K562 (cell line): ENCODE measurements around the gene OR10G7. TPM values are rescaled to one million over a fixed set of nuclear protein-coding genes. Genes with fewer than 3 reads are reported as not detected.

Experiments used
- ATAC-seq: fragments of 200-7000 bp; cut with Tn5 transposase; 3 replicates; pipeline ENCODE4 v1.9.1; 2020; ENCODE audit warnings: moderate library complexity
- BruUV-seq: library from RNA; stranded (reverse); fragments of 400-500 nt; replicated peaks from 2 replicates; lab custom pipeline; 2021; lab: Mats Ljungman, UMichigan
- CTCF ChIA-PET: fragments of 300-600 bp; formaldehyde crosslinking; extraction: SDS; loops from one replicate; lab custom pipeline; 2021; ENCODE audit warnings: low intra/inter-chr PET ratio; lab: Yijun Ruan, JAX
- POLR2A ChIA-PET: fragments of 300-600, 350-650 bp; sonication (Branson Sonifier 250); formaldehyde crosslinking; extraction: SDS; loops from one replicate; lab custom pipeline; 2021; ENCODE audit warnings: antibody characterized with exemption, inconsistent platforms; lab: Yijun Ruan, JAX
- DNase-seq, 4 experiments: peaks; one replicate each; pipeline versions ENCODE4 v3.0.0 to v3.0.0-alpha.2; 2011 to 2018; ENCODE audit warnings: low spot score in 3 of 4, mixed read lengths in 3 of 4; ENCODE audit errors: extremely low read depth in 1 of 4
- FAIRE-seq: peaks from 2 replicates; lab custom pipeline; 2011; peaks lifted over from hg19 to GRCh38; lab: Jason Lieb, UNC
- H2AFZ ChIP-seq: 2 replicates; pipeline ENCODE4 v1.6.0; 2011; ENCODE audit warnings: low read depth, low read length, control low read depth, inconsistent platforms
- H3K27ac ChIP-seq: fragments of 200-600 bp; 3 replicates; pipeline ENCODE4 v1.8.0; 2011; ENCODE audit warnings: low read depth, mild to moderate bottlenecking, control low read depth, inconsistent platforms, low read length, moderate library complexity, mixed read lengths; ENCODE audit errors: extremely low read depth
- H3K27me3 ChIP-seq, 2 experiments: fragments of 300-600 bp in 1 of 2; 2 replicates in 1 of 2; 3 replicates in 1 of 2; pipeline versions ENCODE4 v1.6.0 to v1.8.0; 2011; ENCODE audit warnings: inconsistent platforms in 2 of 2, low read length in 2 of 2, mild to moderate bottlenecking in 1 of 2, mixed read lengths in 1 of 2, moderate library complexity in 1 of 2; ENCODE audit not compliant: control insufficient read depth in 2 of 2, insufficient read depth in 2 of 2
- H3K36me3 ChIP-seq: fragments of 300-600 bp; 3 replicates; pipeline ENCODE4 v1.8.0; 2011; ENCODE audit warnings: mild to moderate bottlenecking, low read length, inconsistent platforms; ENCODE audit not compliant: control insufficient read depth, insufficient read depth
- H3K4me1 ChIP-seq, 2 experiments: fragments of 200-600 bp in 1 of 2; replicated peaks in 1 of 2; 2 replicates in 1 of 2; 3 replicates in 1 of 2; pipeline versions ENCODE4 v1.5.1 to v1.8.0; 2011; ENCODE audit warnings: inconsistent platforms in 2 of 2, low read length in 2 of 2, mild to moderate bottlenecking in 1 of 2, mixed read lengths in 1 of 2, moderate library complexity in 1 of 2; ENCODE audit not compliant: control insufficient read depth in 2 of 2, insufficient read depth in 2 of 2
- H3K4me2 ChIP-seq: 2 replicates; pipeline ENCODE4 v1.6.1; 2011; ENCODE audit warnings: low read length, control low read depth, inconsistent platforms, mixed read lengths; ENCODE audit not compliant: insufficient read depth
- H3K4me3 ChIP-seq: fragments of 200-600 bp; sonication (generic), shearing (Covaris generic); 2 replicates; pipeline ENCODE4 v1.5.1; 2016; ENCODE audit warnings: control low read depth, inconsistent platforms
- H3K79me2 ChIP-seq: fragments of 200-600 bp; 3 replicates; pipeline ENCODE4 v1.8.0; 2011; ENCODE audit warnings: low read length, inconsistent platforms; ENCODE audit not compliant: control insufficient read depth, insufficient read depth
- H3K9ac ChIP-seq, 2 experiments: 2 replicates each; pipeline versions ENCODE4 v1.6.0 to v1.6.1; 2011; ENCODE audit warnings: low read depth in 2 of 2, low read length in 2 of 2, control low read depth in 1 of 2, inconsistent platforms in 1 of 2, mild to moderate bottlenecking in 1 of 2, mixed read lengths in 1 of 2; ENCODE audit not compliant: insufficient read depth in 1 of 2
- H3K9me1 ChIP-seq: one replicate; pipeline ENCODE4 v1.6.0; 2011; ENCODE audit warnings: inconsistent platforms, mild to moderate bottlenecking, low read length, moderate library complexity; ENCODE audit not compliant: control insufficient read depth, insufficient read depth
- H3K9me3 ChIP-seq: replicated peaks from 2 replicates; pipeline ENCODE4 v1.5.1; 2011; ENCODE audit warnings: low read depth, low read length, inconsistent platforms; ENCODE audit not compliant: control insufficient read depth, insufficient read depth
- H4K20me1 ChIP-seq: replicated peaks from 2 replicates; pipeline ENCODE4 v1.6.1; 2011; ENCODE audit warnings: low read length, inconsistent platforms, mixed read lengths; ENCODE audit not compliant: control insufficient read depth, insufficient read depth
- DLX4 ChIP-seq: fragments of 250-450 bp; sonication (Bioruptor Pico); IDR thresholded peaks from 2 replicates; pipeline ENCODE4 v1.6.1; 2021; ENCODE audit warnings: mild to moderate bottlenecking
- MEF2D ChIP-seq: conservative IDR thresholded peaks from 2 replicates; pipeline ENCODE4 v1.6.1; 2016; ENCODE audit warnings: low read depth, missing genetic modification characterization, missing compliant biosample characterization
- PML ChIP-seq: IDR thresholded peaks from 2 replicates; pipeline ENCODE4 v1.6.1; 2012; ENCODE audit warnings: low read length, inconsistent platforms
- ZNF253 ChIP-seq: fragments of 250-450 bp; sonication (Bioruptor Pico); conservative IDR thresholded peaks from 2 replicates; pipeline ENCODE4 v1.6.1; 2021; ENCODE audit warnings: mild to moderate bottlenecking
- ZNF512 ChIP-seq: IDR thresholded peaks from 2 replicates; pipeline ENCODE4 v1.6.1; 2016; ENCODE audit warnings: missing genetic modification characterization, missing compliant biosample characterization
- ZNF589 ChIP-seq: fragments of 200-800 bp; sonication (Bioruptor generic); IDR thresholded peaks from 2 replicates; pipeline ENCODE4 v1.6.1; 2016; ENCODE audit warnings: low read depth, missing genetic modification characterization, missing compliant biosample characterization
- WGBS: fragments of 100-300 bp; shearing (Covaris generic); methylation state at CpG from one replicate; pipeline ENCODE4 v1.1.6; 2016; ENCODE audit warnings: low coverage, mixed read lengths; ENCODE audit not compliant: insufficient coverage; ENCODE audit errors: missing lambda C conversion rate; 5-methylcytosine and 5-hydroxymethylcytosine counted together
- in situ Hi-C: fragments of 300-500 bp; cut with MboI; formaldehyde crosslinking; loops from 4 replicates; pipeline ENCODE4 v1.15.0; 2018; ENCODE audit warnings: inconsistent platforms, mixed read lengths
- intact Hi-C: fragments of 100-400 bp; cut with micrococcal nuclease; formaldehyde crosslinking; loops from 2 replicates; pipeline ENCODE4 v1.14.2; 2022
- polyA plus RNA-seq, 8 experiments: library from polyadenylated mRNA; depleted of rRNA in 4 of 8; stranded (reverse) in 5 of 8; unstranded in 3 of 8; fragments of >200 nt; fragmentation: Nextera tagmentation in 2 of 8; fragmentation: Illumina TruSeq in 1 of 8; extraction: Ambion mirVana in 2 of 8; extraction: Trizol in 1 of 8; gene quantifications; 2 replicates each; pipeline versions ENCODE4 v1.2.1 to v1.2.3, GENCODE V29; 2011 to 2014; ENCODE audit warnings: inconsistent platforms in 1 of 8, missing spikeins in 1 of 8
- total RNA-seq, 7 experiments: library from RNA; depleted of rRNA in 6 of 7; stranded (reverse); fragments of >200 nt in 6 of 7; fragmentation: Illumina TruSeq in 2 of 7; extraction: Trizol in 2 of 7; gene quantifications; 2 replicates each; pipeline versions ENCODE4 v1.2.1 to v1.2.3, GENCODE V29; 2011 to 2021; ENCODE audit warnings: low replicate concordance in 1 of 7

Gene OR10G7
- total and polyA plus RNA-seq, 9 of the 15 experiments (the other 6 are each of a cell fraction or from before 2014, with no cell fraction given): not detected

GRCh38 chr11:124077266-124077665, 36.1 kb upstream of the OR10G7 start:
- no peaks in the 10 kb centered on the region for H3K36me3 ChIP-seq
- ChIA-PET CTCF (no interaction called here), POLR2A (interaction anchor here (1.8 kb wide), 1 partner anchor 23 kb away, joined by 4 read pairs; no protein-coding TSS in a partner anchor)
- H3K27ac ChIP-seq: no peak overlapping the region
- H3K27me3 ChIP-seq: no peaks in the 10 kb centered on the region
- intact Hi-C loops: no loop called here
- H3K4me3 ChIP-seq: no peak overlapping the region
- no peaks in the 10 kb centered on the region for H4K20me1 ChIP-seq
- H3K4me2 ChIP-seq: no peak overlapping the region
- TF ChIP-seq ZNF589 (CRISPR knock-in tag) (no peak), DLX4 (CRISPR knock-in tag) (no peak), ZNF253 (CRISPR knock-in tag) (no peak), MEF2D (tag) (no peak), PML (no peak), ZNF512 (tag) (peak; percentile 92)
- WGBS: no CpG with 5 or more reads among the region's 1 CpG
- DNase-seq (no peak), ATAC-seq (no peak), FAIRE-seq (no peak)
- no peak overlapping the region for H3K9ac ChIP-seq
- no peak overlapping the region for H2AFZ ChIP-seq
- H3K79me2 ChIP-seq: no peaks in the 10 kb centered on the region
- H3K9me1 ChIP-seq: no peaks in the 10 kb centered on the region
- in situ Hi-C loops: loop anchor here (10.0 kb wide), 1 partner anchor 328 kb away; no protein-coding TSS in a partner anchor
- BruUV-seq: no TSS peak
- H3K9me3 ChIP-seq: no peaks in the 10 kb centered on the region
- H3K4me1 ChIP-seq: peaks cover 25 to 26% of the 10 kb centered on the region in 2 experiments; a peak in 4 of 5 replicates
